Activated B cell treated with CpG ODN at 0.5 μM for 24 hours (primary cell): ENCODE data around the gene FUCA2. TPM values are rescaled to one million over a fixed set of nuclear protein-coding genes. Genes with fewer than 3 reads are reported as not detected.

ENCODE experiments used
- ATAC-seq: fragments of 200-7000 bp; cut with Tn5 transposase; one replicate; pipeline ENCODE4 v1.10.0; 2021; ENCODE audit warnings: low read depth, mild to moderate bottlenecking, moderate library complexity
- CTCF ChIA-PET: fragments of 350-600 bp; sonication (Branson Sonifier 250); formaldehyde crosslinking; loops from one replicate; lab custom pipeline; 2021; ENCODE audit warnings: antibody characterized with exemption; lab: Charles Lee
- POLR2A ChIA-PET: fragments of 350-600 bp; sonication (Branson Sonifier 250); formaldehyde crosslinking; loops from one replicate; lab custom pipeline; 2021; ENCODE audit warnings: antibody characterized with exemption; lab: Charles Lee
- DNase-seq: peaks from one replicate; pipeline ENCODE4 v3.0.0; 2022
- H3K27ac Mint-ChIP-seq: one replicate; pipeline ENCODE4 v1.8.0; 2020; ENCODE audit warnings: mixed read lengths
- H3K27me3 Mint-ChIP-seq: one replicate; pipeline ENCODE4 v1.8.0; 2021; ENCODE audit warnings: mixed read lengths
- H3K36me3 Mint-ChIP-seq: one replicate; pipeline ENCODE4 v1.8.0; 2021; ENCODE audit warnings: low read depth, mixed read lengths
- H3K4me1 Mint-ChIP-seq: one replicate; pipeline ENCODE4 v1.8.0; 2021; ENCODE audit warnings: mixed read lengths
- H3K4me3 Mint-ChIP-seq: one replicate; pipeline ENCODE4 v1.8.0; 2020; ENCODE audit warnings: mild to moderate bottlenecking, mixed read lengths
- H3K9me3 Mint-ChIP-seq: one replicate; pipeline ENCODE4 v1.8.0; 2020; ENCODE audit warnings: mixed read lengths
- intact Hi-C: fragments of 100-400 bp; cut with micrococcal nuclease; formaldehyde crosslinking; loops from one replicate; pipeline ENCODE4 v1.15.1; 2024
- total RNA-seq: library from RNA; stranded (reverse); gene quantifications from 2 replicates; pipeline ENCODE4 v1.2.3, GENCODE V29; 2022
- TF ChIP-seq, protein P1 (sequence below): fragments of 200-600 bp; IDR thresholded peaks from one replicate; pipeline ENCODE4 v1.8.0; 2022; ENCODE audit warnings: antibody characterized with exemption, mild to moderate bottlenecking

The FUCA2 gene
- total RNA-seq, 1 donor from 2014 or later: 8.7 TPM

DNA sequence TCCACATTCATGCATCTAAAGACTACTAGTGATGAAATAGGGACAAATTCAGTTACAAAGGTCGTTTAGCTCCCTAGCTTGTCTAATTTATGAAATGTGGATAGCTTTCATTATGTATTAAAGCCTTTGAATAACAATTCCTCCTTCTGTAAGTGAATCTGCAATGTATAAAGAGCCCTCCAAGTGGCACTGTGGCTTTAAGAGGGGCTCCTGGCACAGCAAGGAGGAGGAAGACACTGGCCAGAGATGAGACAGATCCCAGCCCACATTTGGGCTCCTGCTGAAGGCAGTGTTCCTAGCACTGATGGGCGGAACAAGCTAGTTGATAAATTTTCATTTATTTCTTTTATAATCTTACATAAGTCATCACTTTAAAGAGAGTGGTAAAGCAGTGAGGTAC lies 17.6 kb upstream of the FUCA2 start:
- DNase-seq: no peak
- POLR2A ChIA-PET: no interaction called here
- no peaks in the 10 kb centered on the region for H3K9me3 Mint-ChIP-seq
- no peaks in the 10 kb centered on the region for H3K27me3 Mint-ChIP-seq
- ATAC-seq: no peak
- CTCF ChIA-PET: no interaction called here
- intact Hi-C loops: no loop called here
- H3K36me3 Mint-ChIP-seq: no peaks in the 10 kb centered on the region
- no peak overlapping the region for H3K27ac Mint-ChIP-seq
- TF ChIP-seq, protein P1, sequence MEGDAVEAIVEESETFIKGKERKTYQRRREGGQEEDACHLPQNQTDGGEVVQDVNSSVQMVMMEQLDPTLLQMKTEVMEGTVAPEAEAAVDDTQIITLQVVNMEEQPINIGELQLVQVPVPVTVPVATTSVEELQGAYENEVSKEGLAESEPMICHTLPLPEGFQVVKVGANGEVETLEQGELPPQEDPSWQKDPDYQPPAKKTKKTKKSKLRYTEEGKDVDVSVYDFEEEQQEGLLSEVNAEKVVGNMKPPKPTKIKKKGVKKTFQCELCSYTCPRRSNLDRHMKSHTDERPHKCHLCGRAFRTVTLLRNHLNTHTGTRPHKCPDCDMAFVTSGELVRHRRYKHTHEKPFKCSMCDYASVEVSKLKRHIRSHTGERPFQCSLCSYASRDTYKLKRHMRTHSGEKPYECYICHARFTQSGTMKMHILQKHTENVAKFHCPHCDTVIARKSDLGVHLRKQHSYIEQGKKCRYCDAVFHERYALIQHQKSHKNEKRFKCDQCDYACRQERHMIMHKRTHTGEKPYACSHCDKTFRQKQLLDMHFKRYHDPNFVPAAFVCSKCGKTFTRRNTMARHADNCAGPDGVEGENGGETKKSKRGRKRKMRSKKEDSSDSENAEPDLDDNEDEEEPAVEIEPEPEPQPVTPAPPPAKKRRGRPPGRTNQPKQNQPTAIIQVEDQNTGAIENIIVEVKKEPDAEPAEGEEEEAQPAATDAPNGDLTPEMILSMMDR: no peak
- peaks cover 10% of the 10 kb centered on the region for H3K4me1 Mint-ChIP-seq
- H3K4me3 Mint-ChIP-seq: no peak overlapping the region

DNA sequence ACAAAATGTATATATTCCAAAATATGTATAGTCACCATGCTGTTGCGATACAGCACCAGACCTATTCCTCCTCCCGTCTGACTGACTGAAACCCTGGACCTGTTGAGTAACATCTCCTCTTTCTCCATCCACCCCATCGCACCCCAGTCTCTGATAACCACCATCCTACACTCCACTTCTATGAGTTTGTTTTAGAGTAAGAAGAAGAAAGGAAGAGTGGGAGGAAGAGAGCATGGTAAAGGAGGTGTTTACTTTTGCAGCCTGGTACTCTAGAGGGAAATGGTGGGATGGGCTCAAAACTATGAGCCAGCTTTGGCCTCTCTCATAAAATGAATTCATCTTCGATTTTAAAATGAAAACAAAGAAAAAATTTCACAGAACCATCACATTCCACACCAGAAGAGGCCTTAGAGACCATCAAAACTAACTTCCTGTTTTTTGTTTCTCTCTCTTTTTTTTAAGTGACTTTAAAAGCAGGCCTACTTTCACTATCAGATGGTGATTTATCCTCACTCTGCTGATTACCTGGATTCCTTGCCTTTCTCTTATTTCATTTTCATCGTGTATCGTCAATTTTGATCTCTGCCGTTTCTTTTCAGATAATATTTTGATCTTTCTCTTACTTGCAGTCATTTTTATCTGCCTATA lies 16.8 kb upstream of the FUCA2 start:
- H3K27me3 Mint-ChIP-seq: no peaks in the 10 kb centered on the region
- peaks cover 6% of the 10 kb centered on the region for H3K9me3 Mint-ChIP-seq
- no peaks in the 10 kb centered on the region for H3K36me3 Mint-ChIP-seq
- H3K27ac Mint-ChIP-seq: peak overlapping the region; percentile 86
- H3K4me3 Mint-ChIP-seq: no peak overlapping the region
- ATAC-seq (peak; percentile 52), DNase-seq (no peak)
- intact Hi-C loops: loop anchor here (1.0 kb wide), 1 partner anchor 8 kb away; no protein-coding TSS in a partner anchor
- TF ChIP-seq, protein P1: no peak
- CTCF ChIA-PET: no interaction called here
- H3K4me1 Mint-ChIP-seq: peaks cover 10% of the 10 kb centered on the region
- POLR2A ChIA-PET: no interaction called here

DNA sequence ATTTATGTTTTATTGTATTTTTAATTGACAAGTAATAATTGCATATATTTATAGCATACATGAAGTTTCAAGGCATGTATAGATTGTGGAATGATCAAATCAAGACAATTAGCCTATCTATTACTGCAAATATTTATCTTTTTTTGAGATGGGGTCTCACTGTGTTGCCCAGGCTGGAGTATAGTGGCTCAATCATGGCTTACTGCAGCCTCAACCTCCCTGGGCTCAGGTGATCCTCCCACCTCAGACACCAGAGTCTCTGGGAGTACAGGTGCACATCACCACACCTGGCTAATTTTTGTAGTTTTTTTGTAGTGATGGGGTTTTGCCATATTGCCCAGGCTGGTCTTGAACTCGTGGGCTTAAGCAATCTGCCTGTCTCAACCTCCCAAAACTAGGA lies 16.2 kb upstream of the FUCA2 start:
- no peaks in the 10 kb centered on the region for H3K36me3 Mint-ChIP-seq
- no peaks in the 10 kb centered on the region for H3K27me3 Mint-ChIP-seq
- H3K4me1 Mint-ChIP-seq: peaks cover 10% of the 10 kb centered on the region
- ChIA-PET CTCF (no interaction called here), POLR2A (no interaction called here)
- no peak overlapping the region for H3K4me3 Mint-ChIP-seq
- TF ChIP-seq, protein P1: no peak
- intact Hi-C loops: loop anchor here (1.0 kb wide), 1 partner anchor 9 kb away; no protein-coding TSS in a partner anchor
- DNase-seq (no peak), ATAC-seq (no peak)
- H3K9me3 Mint-ChIP-seq: peaks cover 6% of the 10 kb centered on the region
- H3K27ac Mint-ChIP-seq: no peak overlapping the region

DNA sequence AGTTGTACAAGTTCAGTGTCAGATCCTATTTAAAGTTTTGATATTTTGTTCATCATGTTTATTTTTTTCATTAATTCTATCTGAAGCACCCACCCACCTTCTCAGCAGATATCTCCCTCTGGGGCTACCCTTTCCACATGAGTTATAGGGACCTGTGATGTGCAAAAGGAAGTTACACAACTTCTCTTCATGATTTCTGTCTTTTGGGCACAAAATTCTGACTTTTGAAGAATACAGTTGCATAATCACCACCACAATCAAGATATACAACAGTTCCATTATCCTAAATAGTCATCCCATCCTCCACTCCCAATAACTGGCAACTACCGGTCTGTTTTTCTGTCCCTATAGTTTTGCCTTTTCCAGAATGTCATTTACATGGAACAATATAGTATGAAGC lies 13.8 kb upstream of the FUCA2 start:
- ATAC-seq: no peak
- Mint-ChIP-seq H3K4me1 (peaks cover 10% of the 10 kb centered on the region), H3K9me3 (peaks cover 6% of the 10 kb centered on the region), H3K36me3 (no peaks in the 10 kb centered on the region), H3K27me3 (no peaks in the 10 kb centered on the region), H3K4me3 (no peak overlapping the region), H3K27ac (no peak overlapping the region)
- intact Hi-C loops: no loop called here
- POLR2A ChIA-PET: no interaction called here
- DNase-seq: no peak
- CTCF ChIA-PET: no interaction called here
- TF ChIP-seq, protein P1: no peak

DNA sequence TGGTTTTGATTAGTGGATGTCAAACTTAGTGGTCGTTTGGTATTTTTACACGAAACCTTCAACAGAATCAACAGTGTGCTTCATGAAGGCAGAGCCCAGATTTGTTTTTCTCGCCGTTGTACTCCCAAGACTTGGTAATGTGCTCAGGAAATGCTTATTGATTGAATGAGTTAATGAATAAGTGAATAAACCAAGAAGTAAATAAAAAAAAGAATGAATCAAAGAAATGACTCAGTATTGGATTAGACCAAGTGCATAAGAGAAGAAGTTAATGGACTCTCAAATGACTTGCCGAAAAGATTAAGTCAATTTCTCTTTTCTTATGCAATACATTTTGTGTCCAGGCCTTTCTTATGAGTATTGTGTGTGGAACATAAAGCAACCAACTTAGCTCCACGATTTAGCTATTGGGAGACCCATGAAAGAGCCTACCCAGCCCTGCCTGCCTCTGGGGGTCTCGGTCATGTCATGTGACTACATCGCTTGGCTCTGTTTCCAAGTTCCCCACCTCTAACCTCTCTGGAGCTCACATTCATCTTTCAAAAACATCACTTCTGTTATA lies 10.6 kb upstream of the FUCA2 start:
- ChIA-PET CTCF (no interaction called here), POLR2A (interaction anchor here (0.6 kb wide), 1 partner anchor 51 kb away, joined by 3 read pairs; no protein-coding TSS in a partner anchor)
- Mint-ChIP-seq H3K9me3 (peaks cover 6% of the 10 kb centered on the region), H3K4me1 (peaks cover 3% of the 10 kb centered on the region), H3K27me3 (no peaks in the 10 kb centered on the region), H3K27ac (no peak overlapping the region), H3K36me3 (no peaks in the 10 kb centered on the region), H3K4me3 (no peak overlapping the region)
- DNase-seq: no peak
- no peak for ATAC-seq
- TF ChIP-seq, protein P1: no peak
- intact Hi-C loops: no loop called here
